Measurements from ENCODE around the gene LRRC14B.

The LRRC14B gene

GRCh38 chr5:191036-191948 lies at the start of gene LRRC14B:
Gene LRRC14B (plus strand): TSS chr5:191495. CDS start chr5:191539, 44 bp downstream.
- Histone ChIP-seq H3K4me3 (ENCODE audit: insufficient read length, low read depth) (no peak within 1 kb of the TSS), H3K9me3 (ENCODE audit: insufficient read depth, low read length) (no peaks in the 10 kb centered on the region), H3K27me3 (ENCODE audit: insufficient read depth, insufficient read length) (no peaks in the 10 kb centered on the region), H3K4me1 (ENCODE audit: insufficient read depth, insufficient read length) (peaks cover 12% of the 10 kb centered on the region), H3K36me3 (ENCODE audit: insufficient read depth, insufficient read length, low read length) (no peaks in the 10 kb centered on the region), H3K9ac (ENCODE audit: insufficient read length, low read depth) (no peak within 1 kb of the TSS)
- TF ChIP-seq SUZ12 (IDR thresholded peaks at IDR 0.05; ENCODE audit: extremely low read depth, insufficient read depth, insufficient read length) = no peak
- no peak for TF ChIP-seq ZNF274 (IDR thresholded peaks at IDR 0.05; ENCODE audit: low read depth, low read length)
- DNase-seq (ENCODE audit: low read depth, low spot score) = no peak

- peaks cover 17% of the 10 kb centered on the region for H3K9me3 ChIP-seq (ENCODE audit: insufficient read depth, low read length)
- no peak overlapping the region for H3K4me3 ChIP-seq (ENCODE audit: insufficient read length, low read depth)
- H3K9ac ChIP-seq (ENCODE audit: insufficient read length, low read depth) = no peak overlapping the region
- TF ChIP-seq YY1 (IDR thresholded peaks at IDR 0.05; ENCODE audit: insufficient read depth, insufficient read length) = no peak
- no peak for TF ChIP-seq SUZ12 (IDR thresholded peaks at IDR 0.05; ENCODE audit: extremely low read depth, insufficient read depth, insufficient read length)
- no peak for TF ChIP-seq ZNF274 (IDR thresholded peaks at IDR 0.05; ENCODE audit: low read depth, low read length)
- H3K4me1 ChIP-seq (ENCODE audit: insufficient read depth, insufficient read length) = peaks cover 2% of the 10 kb centered on the region
- peaks cover 66% of the 10 kb centered on the region for H3K36me3 ChIP-seq (ENCODE audit: insufficient read depth, insufficient read length, low read length)
- no peak for DNase-seq (ENCODE audit: low read depth, low spot score)
- H3K27me3 ChIP-seq (ENCODE audit: insufficient read depth, insufficient read length) = no peaks in the 10 kb centered on the region
Observed at GRCh38 chr5:141761-142160, 49.5 kb upstream of the LRRC14B start.

- Histone ChIP-seq H3K36me3 (ENCODE audit: insufficient read depth, insufficient read length, low read length) (peaks cover 71% of the 10 kb centered on the region), H3K9me3 (ENCODE audit: insufficient read depth, low read length) (peaks cover 23% of the 10 kb centered on the region), H3K27me3 (ENCODE audit: insufficient read depth, insufficient read length) (no peaks in the 10 kb centered on the region), H3K9ac (ENCODE audit: insufficient read length, low read depth) (no peak overlapping the region), H3K4me1 (ENCODE audit: insufficient read depth, insufficient read length) (peaks cover 2% of the 10 kb centered on the region), H3K4me3 (ENCODE audit: insufficient read length, low read depth) (no peak overlapping the region)
- no peak for DNase-seq (ENCODE audit: low read depth, low spot score)
- no peak for TF ChIP-seq SUZ12 (IDR thresholded peaks at IDR 0.05; ENCODE audit: extremely low read depth, insufficient read depth, insufficient read length)
- no peak for TF ChIP-seq ZNF274 (IDR thresholded peaks at IDR 0.05; ENCODE audit: low read depth, low read length)
- no peak for TF ChIP-seq YY1 (IDR thresholded peaks at IDR 0.05; ENCODE audit: insufficient read depth, insufficient read length)
Observed at GRCh38 chr5:142246-142810, 49.0 kb upstream of the LRRC14B start.

- Histone ChIP-seq H3K27me3 (ENCODE audit: insufficient read depth, insufficient read length) (no peaks in the 10 kb centered on the region), H3K4me1 (ENCODE audit: insufficient read depth, insufficient read length) (no peaks in the 10 kb centered on the region), H3K4me3 (ENCODE audit: insufficient read length, low read depth) (no peak overlapping the region), H3K36me3 (ENCODE audit: insufficient read depth, insufficient read length, low read length) (peaks cover 76% of the 10 kb centered on the region), H3K9me3 (ENCODE audit: insufficient read depth, low read length) (peaks cover 30% of the 10 kb centered on the region), H3K9ac (ENCODE audit: insufficient read length, low read depth) (no peak overlapping the region)
- no peak for DNase-seq (ENCODE audit: low read depth, low spot score)
- no peak for TF ChIP-seq YY1 (IDR thresholded peaks at IDR 0.05; ENCODE audit: insufficient read depth, insufficient read length)
- no peak for TF ChIP-seq ZNF274 (IDR thresholded peaks at IDR 0.05; ENCODE audit: low read depth, low read length)
- no peak for TF ChIP-seq SUZ12 (IDR thresholded peaks at IDR 0.05; ENCODE audit: extremely low read depth, insufficient read depth, insufficient read length)
Observed at GRCh38 chr5:143041-143440, 48.3 kb upstream of the LRRC14B start.

GRCh38 chr5:144941-145340 lies 46.4 kb upstream of the LRRC14B start:
- peaks cover 31% of the 10 kb centered on the region for H3K9me3 ChIP-seq (ENCODE audit: insufficient read depth, low read length)
- no peaks in the 10 kb centered on the region for H3K4me1 ChIP-seq (ENCODE audit: insufficient read depth, insufficient read length)
- no peak overlapping the region for H3K4me3 ChIP-seq (ENCODE audit: insufficient read length, low read depth)
- no peak for TF ChIP-seq ZNF274 (IDR thresholded peaks at IDR 0.05; ENCODE audit: low read depth, low read length)
- no peak for TF ChIP-seq SUZ12 (IDR thresholded peaks at IDR 0.05; ENCODE audit: extremely low read depth, insufficient read depth, insufficient read length)
- no peak for TF ChIP-seq YY1 (IDR thresholded peaks at IDR 0.05; ENCODE audit: insufficient read depth, insufficient read length)
- peaks cover 69% of the 10 kb centered on the region for H3K36me3 ChIP-seq (ENCODE audit: insufficient read depth, insufficient read length, low read length)
- no peaks in the 10 kb centered on the region for H3K27me3 ChIP-seq (ENCODE audit: insufficient read depth, insufficient read length)
- DNase-seq (ENCODE audit: low read depth, low spot score) = no peak
- H3K9ac ChIP-seq (ENCODE audit: insufficient read length, low read depth) = no peak overlapping the region

- no peak for DNase-seq (ENCODE audit: low read depth, low spot score)
- H3K36me3 ChIP-seq (ENCODE audit: insufficient read depth, insufficient read length, low read length) = peaks cover 69% of the 10 kb centered on the region
- H3K9me3 ChIP-seq (ENCODE audit: insufficient read depth, low read length) = peaks cover 31% of the 10 kb centered on the region
- no peaks in the 10 kb centered on the region for H3K4me1 ChIP-seq (ENCODE audit: insufficient read depth, insufficient read length)
- H3K27me3 ChIP-seq (ENCODE audit: insufficient read depth, insufficient read length) = no peaks in the 10 kb centered on the region
- H3K4me3 ChIP-seq (ENCODE audit: insufficient read length, low read depth) = no peak overlapping the region
- TF ChIP-seq YY1 (IDR thresholded peaks at IDR 0.05; ENCODE audit: insufficient read depth, insufficient read length) (no peak), SUZ12 (IDR thresholded peaks at IDR 0.05; ENCODE audit: extremely low read depth, insufficient read depth, insufficient read length) (no peak), ZNF274 (IDR thresholded peaks at IDR 0.05; ENCODE audit: low read depth, low read length) (no peak)
- no peak overlapping the region for H3K9ac ChIP-seq (ENCODE audit: insufficient read length, low read depth)
Observed at GRCh38 chr5:145585-146323, 45.5 kb upstream of the LRRC14B start.

- Histone ChIP-seq H3K9me3 (ENCODE audit: insufficient read depth, low read length) (peaks cover 31% of the 10 kb centered on the region), H3K4me1 (ENCODE audit: insufficient read depth, insufficient read length) (no peaks in the 10 kb centered on the region), H3K36me3 (ENCODE audit: insufficient read depth, insufficient read length, low read length) (peaks cover 67% of the 10 kb centered on the region), H3K9ac (ENCODE audit: insufficient read length, low read depth) (no peak overlapping the region), H3K27me3 (ENCODE audit: insufficient read depth, insufficient read length) (no peaks in the 10 kb centered on the region), H3K4me3 (ENCODE audit: insufficient read length, low read depth) (no peak overlapping the region)
- no peak for DNase-seq (ENCODE audit: low read depth, low spot score)
- TF ChIP-seq SUZ12 (IDR thresholded peaks at IDR 0.05; ENCODE audit: extremely low read depth, insufficient read depth, insufficient read length) (no peak), YY1 (IDR thresholded peaks at IDR 0.05; ENCODE audit: insufficient read depth, insufficient read length) (no peak), ZNF274 (IDR thresholded peaks at IDR 0.05; ENCODE audit: low read depth, low read length) (no peak)
Observed at GRCh38 chr5:147751-148150, 43.5 kb upstream of the LRRC14B start.

Data from NT2/D1 (cell line).